ENCODE results near the gene TULP1.
A peak's percentile ranks its signal among the peaks of the same experiment; 100 is the strongest.

Gene TULP1

GRCh38 chr6:35496841-35497570 lies 15.7 kb downstream of the TULP1 start, which contains the start of gene TEAD3:
TSS of gene TEAD3 (minus strand) at chr6:35497079.
- peak; percentile 14 for DNase-seq (ENCODE audit: low spot score)

GRCh38 chr6:35496036-35496840 lies 16.5 kb downstream of the TULP1 start:
- no peak for DNase-seq (ENCODE audit: low spot score)

DNA sequence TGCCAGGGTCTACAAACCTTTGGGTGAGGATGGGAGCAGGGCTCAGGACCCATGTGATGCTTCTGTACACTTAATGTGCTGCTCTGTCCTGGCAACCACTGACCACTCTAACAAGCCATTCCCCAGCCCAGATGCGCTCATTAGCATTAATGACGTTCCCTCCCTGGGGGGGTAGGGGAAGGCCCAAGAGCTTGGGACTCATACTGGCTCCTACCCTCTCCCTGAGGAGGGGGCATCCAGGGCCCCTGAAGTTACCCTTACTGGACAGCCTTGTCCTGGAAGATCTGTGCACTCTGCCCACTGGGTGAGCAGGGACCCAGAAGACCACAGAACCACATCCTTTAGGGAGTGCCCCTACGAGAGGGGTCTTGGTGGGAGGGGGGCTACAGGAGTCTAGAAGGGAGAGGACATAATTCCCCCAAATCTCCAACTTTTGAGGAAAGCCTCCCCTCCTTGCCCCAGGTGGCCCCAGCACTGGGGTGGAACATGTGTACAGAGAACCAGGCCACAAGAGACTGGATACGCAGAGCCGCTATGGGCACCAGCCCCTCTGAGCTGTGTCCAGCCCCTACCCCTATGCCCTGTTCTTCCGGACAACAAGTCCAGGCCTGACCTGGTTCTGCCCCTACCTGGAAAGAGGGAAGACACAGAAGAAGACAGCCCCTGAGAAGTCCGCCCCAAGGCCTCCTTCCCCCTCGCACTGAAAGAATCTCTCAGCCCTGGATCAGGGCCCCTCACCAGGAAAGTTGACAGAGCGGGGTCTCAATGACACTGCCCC lies 17.2 kb downstream of the TULP1 start:
- DNase-seq (ENCODE audit: low spot score), result no peak

GRCh38 chr6:35494161-35494563 lies 18.5 kb downstream of the TULP1 start:
- no peak for DNase-seq (ENCODE audit: low spot score)

GRCh38 chr6:35493307-35493983 lies 19.3 kb downstream of the TULP1 start:
- DNase-seq (ENCODE audit: low spot score), result no peak

GRCh38 chr6:35492974-35493284 lies 19.8 kb downstream of the TULP1 start:
- no peak for DNase-seq (ENCODE audit: low spot score)

GRCh38 chr6:35492258-35492973 lies 20.3 kb downstream of the TULP1 start:
- no peak for DNase-seq (ENCODE audit: low spot score)

- no peak for DNase-seq (ENCODE audit: low spot score)
Observed at GRCh38 chr6:35491558-35492257, 21.0 kb downstream of the TULP1 start.

DNA sequence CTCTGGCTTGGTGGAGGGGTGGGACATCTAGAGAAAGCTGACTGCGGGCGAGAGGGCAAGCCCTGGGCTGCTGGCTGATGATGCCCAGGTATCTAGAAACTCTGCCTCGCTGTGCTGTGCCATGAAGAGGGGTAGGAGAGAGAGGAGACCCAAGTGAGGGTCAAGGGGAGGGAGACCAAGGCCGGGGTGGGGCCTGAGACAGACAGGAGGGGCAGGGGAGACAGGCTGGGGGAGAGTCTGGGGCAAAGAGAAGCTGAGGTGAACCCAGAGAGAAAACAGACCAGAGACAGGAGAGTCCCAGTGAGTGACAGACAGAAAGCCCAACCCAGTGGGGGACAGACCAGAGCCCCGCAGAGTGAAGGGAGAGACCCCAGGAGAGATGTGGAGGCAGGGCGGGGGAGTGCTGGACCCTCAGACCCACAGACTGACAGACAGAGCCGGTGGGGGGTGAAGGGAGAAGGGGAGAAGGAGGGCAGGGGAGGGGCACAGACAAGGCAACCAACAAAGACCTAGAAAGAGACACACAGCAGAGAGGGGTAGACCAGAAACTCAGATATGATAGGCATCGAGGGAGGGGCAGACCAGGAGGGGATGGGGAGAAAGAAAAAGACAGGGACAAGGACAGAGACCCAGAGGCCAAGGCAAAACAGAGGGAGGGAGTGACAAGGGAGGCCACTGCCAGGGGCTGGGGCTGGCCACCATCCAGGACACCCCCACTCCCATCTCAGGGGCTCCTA lies 21.7 kb downstream of the TULP1 start:
- DNase-seq (ENCODE audit: low spot score), result no peak

GRCh38 chr6:35489995-35490791 lies 22.5 kb downstream of the TULP1 start:
- DNase-seq (ENCODE audit: low spot score), result no peak

DNA sequence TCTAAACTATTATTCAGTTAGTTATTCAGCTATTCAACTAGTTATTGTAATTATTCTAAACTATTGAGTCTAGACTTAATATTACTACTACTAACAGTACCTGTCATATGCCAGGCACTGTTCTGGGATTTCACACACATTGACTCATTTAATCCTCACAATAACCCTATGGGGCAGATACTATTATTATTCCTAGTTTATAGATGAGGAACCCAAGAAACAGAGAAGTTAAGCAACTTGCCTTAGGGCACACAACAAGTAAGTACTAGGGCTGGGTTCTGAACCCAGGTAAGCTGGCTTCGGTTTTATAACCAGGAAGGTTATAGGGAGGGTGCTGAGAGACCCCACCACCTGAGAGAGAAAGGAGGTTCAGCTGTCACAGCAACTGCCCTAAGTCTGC lies 23.6 kb downstream of the TULP1 start:
- DNase-seq (ENCODE audit: low spot score), result no peak

DNA sequence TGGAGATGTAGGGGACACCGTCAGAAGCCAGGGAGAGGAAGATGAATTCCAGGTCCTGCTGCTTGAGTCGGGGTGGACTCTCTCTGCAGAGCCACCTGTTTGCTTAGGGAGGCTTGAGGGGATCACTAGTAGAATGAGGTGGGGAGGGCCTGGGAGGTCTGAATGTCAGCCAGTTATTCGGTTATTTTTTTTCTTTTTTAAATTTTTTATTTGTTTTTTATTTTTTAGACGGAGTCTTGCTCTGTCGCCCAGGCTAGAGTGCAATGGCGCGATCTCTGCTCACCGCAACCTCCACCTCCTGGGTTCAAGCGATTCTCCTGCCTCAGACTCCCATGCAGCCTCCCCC lies 24.2 kb downstream of the TULP1 start:
- DNase-seq (ENCODE audit: low spot score), result no peak

- DNase-seq (ENCODE audit: low spot score), result no peak
Observed at GRCh38 chr6:35487658-35488516, 24.8 kb downstream of the TULP1 start.

GRCh38 chr6:35486005-35486925 lies 26.4 kb downstream of the TULP1 start:
- DNase-seq (ENCODE audit: low spot score), result no peak

DNA sequence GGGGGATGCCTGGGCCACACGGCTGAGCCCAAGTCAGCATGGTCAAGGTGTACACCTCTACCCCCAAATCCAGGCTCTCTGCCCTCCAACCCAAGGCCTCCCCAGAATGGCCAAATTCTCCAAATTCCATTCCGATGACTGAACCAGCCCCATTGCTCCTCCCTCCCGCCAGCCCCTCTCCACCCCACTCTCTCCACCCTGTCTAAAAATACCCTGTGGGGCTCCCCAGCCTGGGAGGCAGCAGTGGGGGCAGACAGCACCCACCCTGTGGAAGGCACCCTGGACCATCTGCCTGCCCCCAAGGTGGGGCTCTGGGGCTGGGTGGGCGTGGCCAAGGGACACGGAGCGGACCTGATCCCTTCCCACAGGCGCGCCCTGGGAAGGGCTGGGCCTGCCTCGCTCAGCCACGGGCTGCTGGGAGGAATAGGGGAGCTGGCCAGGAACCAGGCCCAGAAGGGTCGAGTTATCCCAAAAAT lies 27.3 kb downstream of the TULP1 start:
- no peak for DNase-seq (ENCODE audit: low spot score)

DNA sequence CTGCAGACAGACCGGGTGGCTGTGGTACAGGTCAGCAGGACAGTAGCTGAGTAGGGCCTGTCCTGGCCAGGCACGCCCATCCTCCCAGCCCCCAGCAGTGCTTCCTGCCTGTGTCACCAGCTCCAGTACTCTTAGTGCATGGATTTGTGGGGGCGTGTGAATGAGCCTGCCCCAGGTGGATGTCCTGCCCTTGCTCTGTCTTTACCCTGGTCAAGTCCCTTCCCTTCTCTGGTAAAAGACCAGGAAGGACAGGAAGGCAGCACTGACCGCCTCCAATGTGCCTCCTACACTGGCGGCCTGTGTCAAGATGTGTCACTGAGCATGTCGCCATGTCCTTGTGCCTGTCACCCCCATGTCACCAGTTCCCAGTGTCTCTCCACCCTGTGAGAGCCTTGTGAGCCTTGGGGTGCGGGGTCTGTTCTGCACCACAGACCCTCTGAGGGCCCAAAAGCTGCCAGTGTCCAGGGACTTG lies 27.7 kb downstream of the TULP1 start:
- no peak for DNase-seq (ENCODE audit: low spot score)
